ENCODE data around the gene NLRX1.
"Not testable (repeated sequence)": the region's sequence is repeated elsewhere in the genome, so short reads cannot be mapped to it uniquely, and the experiment has no call there.

Gene NLRX1

DNA sequence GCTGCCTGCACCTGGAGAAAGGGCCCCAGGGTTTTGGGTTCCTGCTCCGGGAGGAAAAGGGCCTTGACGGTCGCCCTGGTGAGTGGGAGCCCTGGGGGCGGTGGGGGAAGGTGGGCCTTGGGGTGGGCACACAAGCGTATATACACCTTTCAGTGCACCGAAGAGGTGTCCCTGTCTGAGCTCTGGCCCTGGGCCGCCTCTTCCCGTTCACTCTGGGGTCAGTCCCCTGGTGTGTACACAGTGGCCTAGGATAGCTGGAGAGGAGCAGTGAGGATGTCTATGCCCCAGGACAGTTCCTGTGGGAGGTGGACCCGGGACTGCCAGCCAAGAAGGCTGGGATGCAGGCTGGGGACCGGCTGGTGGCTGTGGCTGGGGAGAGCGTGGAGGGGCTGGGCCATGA is 19.5 kb downstream of the NLRX1 start:
- no peak for DNase-seq

DNA sequence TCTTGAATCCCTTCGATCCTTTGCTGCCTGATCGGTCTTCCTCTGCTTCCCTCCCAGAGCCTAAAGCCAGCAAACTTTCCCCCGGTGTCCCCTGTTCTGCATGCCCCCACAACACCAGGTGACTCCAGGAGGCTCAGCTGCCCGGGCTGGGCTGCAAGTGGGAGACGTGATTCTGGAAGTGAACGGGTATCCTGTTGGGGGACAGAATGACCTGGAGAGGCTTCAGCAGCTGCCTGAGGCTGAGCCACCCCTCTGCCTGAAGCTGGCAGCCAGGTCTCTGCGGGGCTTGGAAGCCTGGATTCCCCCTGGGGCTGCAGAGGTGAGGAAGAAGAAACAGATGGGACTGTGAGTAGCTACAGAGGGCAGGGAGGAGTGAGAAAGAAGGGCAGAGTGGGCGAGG is 20.4 kb downstream of the NLRX1 start:
- DNase-seq: no peak

DNA sequence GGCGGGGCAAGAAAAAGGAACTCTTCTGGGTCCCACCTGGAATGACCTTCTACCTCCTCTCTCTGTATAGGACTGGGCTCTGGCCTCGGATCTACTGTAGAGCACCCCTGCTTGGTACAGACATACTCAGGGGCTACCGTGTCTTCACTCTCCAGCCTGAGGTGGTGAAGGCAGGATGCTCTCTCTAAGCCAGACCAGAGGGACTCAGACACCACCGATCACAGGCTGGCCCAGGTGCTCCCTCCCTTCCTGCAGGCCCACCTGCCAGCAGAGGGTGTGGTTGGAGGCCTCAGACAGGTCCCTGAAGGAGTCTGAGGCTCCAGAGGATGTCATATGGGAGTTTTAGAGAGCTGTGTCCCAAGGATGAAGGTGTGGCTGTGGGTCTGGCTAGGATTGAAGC is 20.9 kb downstream of the NLRX1 start:
- no peak for DNase-seq

DNA sequence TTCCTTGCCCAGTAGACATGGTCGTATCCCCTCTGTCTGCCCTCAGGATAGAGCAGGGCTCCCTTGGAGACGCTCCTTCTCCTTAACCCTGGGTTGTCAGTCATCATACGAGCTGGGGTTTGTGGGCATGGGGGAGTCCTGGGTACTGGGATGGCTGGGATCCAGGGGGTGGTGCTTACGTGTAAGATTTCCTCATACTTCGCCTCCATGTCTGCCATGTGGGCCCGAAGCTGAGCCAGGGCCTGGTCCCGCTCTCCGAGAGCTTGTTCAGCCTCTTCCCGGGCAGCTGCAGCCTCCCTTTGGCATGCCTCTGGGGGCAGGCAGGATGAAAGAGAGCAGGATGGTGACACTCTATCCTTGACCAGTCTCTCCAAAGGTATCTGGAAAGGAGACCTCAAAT is 22.0 kb downstream of the NLRX1 start:
- DNase-seq: no peak

DNA sequence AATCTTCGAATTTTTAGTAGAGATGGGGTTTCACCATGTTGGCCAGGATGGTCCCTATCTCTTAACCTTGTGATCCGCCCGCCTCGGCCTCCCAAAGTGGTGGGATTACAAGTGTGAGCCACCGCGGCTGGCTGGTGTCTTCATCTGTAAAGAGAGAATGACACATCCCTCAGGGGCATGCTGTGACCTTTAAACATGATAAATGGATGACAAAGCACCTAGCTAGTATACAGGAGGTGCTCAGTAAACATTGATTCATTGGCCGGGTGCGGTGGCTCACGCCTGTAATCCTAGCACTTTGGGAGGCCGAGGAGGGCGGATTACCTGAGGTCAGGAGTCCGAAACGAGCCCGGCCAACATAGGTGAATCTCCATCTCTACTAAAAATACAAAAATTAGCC is 22.7 kb downstream of the NLRX1 start:
- not testable (repeated sequence) for DNase-seq

DNA sequence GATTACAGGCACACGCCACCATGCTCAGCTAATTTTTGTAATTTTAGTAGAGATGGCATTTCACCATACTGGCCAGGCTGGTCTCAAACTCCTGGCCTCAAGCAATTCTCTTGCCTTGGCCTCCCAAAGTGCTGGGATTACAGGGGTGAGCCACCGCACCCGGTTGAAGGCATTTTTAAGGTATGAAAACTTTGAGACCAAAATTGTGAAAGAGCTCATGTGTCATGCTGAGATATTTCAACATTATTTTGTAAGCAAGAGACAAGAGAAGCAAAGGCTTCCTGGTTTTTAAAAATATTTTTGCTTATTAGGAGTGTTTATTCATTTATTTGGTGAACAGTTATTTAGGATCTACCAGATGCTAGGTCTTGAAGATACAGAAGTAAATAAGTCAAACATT is 23.6 kb downstream of the NLRX1 start:
- DNase-seq: peak; percentile 28

DNA sequence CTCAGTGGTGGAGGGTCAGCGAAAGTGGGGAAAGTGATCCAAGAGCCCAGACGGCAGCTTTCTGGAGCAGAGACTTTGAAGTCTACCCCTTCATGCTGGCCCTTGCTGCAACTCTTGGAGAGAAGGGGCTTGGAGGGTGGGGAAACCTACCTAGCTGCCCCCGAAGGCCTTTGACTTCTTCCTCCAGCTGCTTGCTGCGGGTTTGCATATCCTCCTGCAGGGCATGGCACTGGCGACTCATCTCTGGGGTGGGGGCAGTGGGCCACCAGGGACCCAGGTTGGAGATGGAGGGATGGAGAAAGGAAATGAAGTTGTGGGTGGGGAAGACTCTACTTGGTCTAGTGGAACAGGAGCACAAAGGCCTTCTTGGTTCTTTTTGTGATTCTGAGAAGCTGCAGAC is 24.5 kb downstream of the NLRX1 start:
- no peak for DNase-seq

DNA sequence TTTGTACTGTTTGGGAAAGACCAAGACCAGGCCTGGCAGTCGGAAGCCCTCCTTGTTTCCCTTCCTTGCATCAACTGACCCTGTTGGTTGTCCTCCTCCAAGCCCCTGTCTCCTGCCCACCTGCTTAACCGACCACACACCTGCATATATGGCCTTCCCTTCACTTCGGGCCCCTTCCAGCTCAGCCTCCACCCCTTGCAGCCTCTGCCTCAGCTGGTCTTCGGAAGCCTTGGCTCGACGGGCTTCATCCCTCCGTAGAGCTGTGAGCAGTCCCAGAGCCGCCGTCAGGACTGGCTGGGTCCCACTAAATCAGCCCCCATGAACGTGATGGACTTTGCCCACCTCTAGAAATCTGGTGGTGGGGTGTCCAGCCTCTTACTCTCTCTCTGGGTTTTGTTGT is 25.1 kb downstream of the NLRX1 start:
- DNase-seq: no peak

DNA sequence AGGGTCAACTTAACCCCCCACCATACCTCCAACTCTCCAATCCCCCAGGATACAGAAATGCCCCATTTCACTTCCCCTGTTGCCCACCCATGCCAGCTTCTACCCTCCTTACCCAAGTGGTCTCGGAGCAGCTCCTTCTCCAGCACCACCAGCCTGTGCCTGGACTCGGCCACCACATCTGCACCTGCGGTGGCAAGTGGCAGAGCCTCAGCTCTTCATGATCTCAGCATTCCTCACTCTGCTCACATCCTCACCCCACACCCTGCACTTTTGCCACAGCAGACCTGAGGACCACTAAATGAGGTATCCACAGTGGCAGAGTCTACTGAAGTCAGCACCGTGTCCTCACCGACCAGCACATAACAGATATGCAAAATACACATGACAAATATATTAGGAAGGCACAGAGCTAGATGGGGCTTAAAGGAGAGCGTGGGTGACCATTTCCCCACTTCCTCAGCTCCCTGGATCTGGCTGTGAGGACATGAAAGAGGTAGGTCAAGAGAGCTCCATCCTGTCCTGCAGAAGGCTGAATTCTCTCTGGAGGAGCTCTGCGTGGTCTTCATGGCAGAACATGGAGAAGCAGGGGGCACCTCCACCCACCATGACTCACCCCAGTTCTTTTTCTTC is 26.4 kb downstream of the NLRX1 start:
- no peak for DNase-seq

DNA sequence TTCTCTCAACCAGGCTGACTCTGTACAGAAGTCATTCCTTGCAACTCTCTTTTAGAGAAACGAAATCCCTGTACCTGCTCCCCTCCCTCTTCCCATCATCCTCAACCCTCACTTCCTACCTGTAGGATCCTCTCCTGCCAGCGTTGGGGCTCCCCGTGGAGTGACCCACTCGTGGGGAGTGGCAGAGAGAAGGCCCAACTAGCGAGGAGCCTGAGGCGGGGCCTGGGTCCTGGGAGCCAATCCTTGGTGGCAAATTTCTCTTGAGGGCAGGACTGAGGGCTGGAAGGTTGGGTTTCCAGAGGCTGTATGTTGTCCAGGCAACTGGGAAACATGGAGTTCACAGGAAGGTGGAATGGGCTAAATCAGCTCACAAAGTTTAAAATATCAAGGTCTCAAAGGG is 27.2 kb downstream of the NLRX1 start:
- peak; percentile 21 for DNase-seq

DNA sequence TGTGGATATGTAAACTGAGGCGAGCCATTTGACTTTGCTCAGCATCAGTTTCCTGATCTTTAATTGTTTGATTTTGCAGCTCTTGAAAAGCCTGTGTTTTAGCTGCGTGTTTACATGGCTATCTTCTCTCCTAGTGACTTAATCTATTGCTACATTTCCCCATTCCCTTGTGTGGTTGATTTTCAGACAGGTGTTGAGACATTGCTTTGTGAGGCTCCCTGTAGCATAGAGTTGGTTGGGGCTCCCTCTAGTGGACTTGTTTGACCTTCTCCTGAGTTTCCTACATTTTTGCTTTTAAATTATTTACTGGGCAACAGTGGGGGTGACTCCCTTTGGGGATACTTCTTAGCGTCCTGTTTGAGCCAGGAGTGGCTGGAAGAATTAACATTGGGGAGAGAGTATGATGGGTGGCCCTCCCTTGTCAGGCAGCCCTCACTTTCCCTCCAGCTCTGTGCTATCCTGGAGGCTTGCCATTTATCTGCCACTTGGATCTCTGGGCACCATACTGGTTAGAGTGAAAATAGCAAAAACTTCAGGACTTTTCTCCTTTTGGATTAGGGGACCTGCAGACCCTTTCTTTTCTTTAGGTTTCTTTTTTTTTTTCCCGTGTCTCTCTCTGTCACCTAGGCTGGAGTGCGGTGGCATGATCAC is 28.4 kb downstream of the NLRX1 start:
- DNase-seq: peak; percentile 93

DNA sequence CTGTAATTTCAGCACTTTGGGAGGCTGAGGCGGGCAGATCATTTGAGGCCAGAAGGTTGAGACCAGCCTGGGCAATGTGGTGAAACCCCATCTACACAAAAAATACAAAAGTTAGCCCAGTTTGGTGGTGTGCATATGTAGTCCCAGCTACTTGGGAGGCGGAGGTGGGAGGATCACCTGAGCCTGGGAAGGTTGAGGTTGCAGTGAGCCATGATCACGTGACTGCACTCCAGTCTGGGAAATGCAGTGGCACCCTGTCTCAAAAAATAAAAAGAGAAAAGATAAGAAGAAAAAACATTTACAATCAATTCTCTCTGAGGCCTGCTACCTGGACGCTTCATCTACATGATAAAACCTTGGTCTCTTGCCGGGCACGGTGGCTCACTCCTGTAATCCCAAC is 30.4 kb downstream of the NLRX1 start:
- DNase-seq: no peak

DNA sequence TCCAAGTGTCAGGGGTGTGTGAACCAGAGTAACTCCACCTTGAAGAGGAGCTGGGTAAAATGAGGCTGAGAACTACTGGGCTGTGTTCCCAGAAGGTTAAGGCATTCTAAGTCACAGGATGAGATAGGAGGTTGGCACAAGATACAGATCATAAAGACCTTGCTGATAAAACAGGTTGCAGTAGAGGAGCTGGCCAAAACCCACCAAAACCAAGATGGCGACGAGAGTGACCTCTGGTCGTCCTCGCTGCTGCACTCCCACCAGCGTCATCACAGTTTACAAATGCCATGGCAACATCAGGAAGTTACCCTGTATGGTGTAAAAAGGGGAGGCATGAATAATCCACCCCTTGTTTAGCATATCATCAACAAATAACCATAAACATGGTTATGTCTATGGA is 32.7 kb downstream of the NLRX1 start:
- DNase-seq: not testable (repeated sequence)

DNA sequence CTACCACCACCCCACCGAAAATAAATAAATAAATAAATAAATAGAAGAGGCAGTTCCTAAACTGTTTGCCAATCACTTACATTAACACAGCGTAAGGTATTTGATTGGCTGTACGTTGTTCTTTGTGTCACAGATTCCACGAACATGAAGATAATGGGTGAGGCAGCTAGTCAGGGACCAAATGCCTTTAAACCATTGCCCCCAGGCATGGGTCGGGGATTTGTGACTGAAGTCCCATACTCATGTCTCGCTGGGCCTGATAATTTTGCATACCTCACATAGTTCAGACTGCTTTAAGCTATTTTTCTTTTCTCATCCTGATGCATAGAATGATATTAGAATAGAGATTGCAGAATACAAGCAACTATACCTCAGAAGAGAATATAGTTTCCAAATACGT is 34.0 kb downstream of the NLRX1 start:
- no peak for DNase-seq

DNA sequence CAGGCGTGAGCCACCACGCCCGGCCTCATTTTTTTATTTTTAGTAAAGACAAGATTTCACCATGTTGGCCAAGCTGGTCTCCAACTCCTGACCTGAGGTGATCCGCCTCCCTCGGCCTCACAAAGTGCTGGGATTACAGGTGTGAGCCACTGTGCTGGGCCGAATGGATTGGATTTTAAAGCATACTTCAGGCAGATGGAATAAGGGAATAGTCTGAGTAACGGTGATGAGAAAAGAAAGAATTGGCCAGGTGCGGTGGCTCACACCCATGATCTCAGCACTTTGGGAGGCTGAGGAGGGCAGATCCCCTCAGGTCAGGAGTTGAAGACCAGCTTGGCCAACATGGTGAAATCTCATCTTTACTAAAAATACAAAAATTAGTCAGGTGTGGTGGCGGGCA is 35.5 kb downstream of the NLRX1 start:
- no peak for DNase-seq

DNA sequence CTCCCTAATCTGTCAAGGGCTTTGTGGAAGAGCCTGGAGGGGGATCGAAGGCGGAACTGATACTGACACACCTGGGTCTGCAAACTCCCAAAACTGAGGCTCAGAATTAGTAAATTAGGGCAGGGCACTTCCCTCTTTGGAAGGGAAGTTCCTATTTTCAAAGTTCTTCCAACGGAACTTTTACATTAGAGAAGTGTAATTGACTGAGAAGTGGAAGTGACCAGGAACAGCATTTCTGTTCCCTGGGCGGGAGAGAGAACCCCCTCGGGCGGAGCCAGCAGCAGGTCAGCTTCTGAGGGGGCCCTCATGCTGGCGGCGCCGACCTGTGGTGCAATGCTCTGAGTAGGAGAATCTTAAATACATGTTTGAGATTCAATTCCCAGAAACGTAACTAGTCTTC is 36.6 kb downstream of the NLRX1 start:
- DNase-seq: peak; percentile 36

DNA sequence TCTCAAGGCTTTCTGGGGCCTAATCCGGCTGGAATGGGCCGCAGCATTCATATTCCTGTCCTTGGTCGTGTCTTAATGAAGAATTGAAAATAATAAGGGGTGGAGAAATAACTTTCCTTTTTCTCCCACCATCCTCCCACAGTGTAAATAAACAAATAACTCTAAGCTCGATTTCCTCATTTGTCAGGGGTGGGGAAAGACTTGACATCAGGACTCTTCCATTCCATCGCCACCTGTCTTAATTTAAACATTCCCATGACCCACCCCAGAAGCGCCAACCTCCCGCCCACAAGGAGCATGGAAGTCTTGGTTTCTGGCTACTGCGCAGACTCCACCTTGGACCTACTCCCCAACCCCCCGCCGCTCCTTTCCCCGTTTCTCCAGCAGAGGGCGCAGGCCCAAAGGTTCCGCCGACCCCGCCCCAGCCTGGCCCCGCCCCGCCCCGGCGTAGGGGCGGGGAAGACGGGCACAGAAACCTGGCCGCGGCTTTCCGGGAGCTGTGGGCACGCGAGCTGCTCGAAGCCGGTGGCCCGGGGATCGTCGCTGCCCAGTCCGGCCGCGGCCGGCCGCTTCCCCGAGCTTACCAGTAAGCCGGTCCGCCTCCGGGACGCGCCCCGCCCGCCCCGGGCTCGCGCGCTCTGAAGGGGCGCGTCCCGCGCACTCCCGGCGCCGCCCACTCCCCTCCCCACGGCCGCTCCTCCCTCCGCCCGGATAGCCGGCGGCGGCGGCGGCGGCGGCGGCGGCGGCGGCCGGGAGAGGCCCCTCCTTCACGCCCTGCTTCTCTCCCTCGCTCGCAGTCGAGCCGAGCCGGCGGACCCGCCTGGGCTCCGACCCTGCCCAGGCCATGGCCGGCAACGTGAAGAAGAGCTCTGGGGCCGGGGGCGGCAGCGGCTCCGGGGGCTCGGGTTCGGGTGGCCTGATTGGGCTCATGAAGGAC is 37.3 kb downstream of the NLRX1 start, which contains the start of gene CBL:
Gene CBL, plus strand, starts transcription at position 766 of the 937 bp plus-strand sequence. Its CDS starts 79 bp downstream, at position 845.
- DNase-seq: peak; percentile 95

DNA sequence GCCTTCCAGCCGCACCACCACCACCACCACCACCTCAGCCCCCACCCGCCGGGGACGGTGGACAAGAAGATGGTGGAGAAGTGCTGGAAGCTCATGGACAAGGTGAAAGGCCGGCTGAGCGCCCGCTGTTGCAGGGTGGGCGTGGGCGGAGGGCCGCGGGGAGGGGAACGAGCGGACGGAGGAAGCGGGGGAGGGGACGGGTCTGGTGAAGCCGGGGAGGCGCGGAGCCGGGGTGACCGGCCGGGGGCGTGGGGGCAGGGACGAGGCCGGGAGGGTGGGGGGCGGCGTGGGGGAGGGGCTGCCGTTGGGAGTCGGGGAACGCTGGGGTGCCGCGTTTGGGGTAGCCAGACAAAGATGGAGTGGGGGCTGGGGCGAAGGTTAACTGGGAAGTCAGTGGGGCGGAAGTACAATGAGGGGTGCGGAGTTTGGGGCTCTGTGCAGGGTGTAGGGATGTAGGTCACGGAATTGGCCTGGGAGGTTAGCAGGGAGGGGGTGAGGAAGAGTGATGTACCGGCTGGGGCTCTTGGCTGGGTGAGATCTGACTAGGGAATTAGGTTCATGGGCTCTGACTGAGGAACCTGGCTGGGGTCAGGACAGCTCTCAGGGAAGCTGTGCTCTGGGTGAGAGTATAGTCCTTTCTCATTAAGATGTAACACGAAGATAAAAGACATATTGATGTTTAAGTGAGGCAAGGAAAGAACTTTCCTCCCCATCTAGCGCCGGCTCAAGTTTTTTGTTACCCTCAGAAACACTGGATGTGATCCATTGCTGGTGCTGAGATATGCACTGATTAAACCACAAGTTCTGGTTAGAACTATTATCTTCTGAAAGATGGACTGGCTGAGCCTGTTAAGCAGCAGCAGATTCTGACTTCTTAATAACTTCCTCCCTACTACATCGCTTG is 38.2 kb downstream of the NLRX1 start:
- peak; percentile 50 for DNase-seq

DNA sequence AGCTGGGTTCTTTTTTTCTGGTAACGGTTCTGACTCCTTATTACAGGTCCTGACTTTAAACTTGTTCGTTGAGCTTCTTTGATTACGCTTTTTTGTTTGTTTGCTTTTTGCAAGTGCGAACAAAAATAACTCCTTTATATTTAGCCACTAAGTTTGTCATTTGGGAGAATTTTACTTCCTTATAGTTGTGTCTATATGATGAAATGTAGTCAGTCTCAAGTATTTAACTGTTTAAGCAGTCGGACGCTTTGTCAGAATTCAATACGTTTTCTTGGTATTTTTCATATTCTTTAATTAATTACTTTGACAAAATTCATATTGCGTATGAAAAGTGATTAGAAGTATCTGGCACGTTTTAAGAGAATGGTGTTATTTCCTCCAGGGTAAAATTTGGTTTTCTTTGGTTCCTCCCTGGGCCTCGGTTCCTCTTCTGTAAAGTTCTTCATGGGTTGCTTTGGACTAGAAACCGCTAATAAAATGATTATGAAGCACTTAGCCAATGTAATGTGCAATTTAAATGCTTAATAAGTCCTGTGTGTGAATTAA is 39.0 kb downstream of the NLRX1 start:
- DNase-seq: no peak

DNA sequence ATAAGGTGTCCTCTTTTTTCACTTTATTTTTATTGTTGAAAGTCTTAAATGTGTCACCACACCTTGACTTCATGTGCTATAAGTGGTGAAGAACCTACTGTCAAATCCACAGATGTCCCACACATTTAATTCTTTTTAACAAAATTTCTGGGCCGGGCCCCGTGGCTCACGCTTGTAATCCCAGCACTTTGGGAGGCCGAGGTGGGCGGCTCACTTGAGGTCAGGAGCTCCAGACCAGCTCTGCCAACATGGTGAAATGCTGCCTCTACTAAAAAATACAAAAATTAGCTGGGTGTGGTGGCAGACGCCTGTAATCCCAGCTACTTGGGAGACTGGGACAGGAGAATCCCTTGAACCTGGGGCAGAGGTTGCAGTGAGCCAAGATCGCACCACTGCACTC is 40.7 kb downstream of the NLRX1 start:
- DNase-seq: no peak

DNA sequence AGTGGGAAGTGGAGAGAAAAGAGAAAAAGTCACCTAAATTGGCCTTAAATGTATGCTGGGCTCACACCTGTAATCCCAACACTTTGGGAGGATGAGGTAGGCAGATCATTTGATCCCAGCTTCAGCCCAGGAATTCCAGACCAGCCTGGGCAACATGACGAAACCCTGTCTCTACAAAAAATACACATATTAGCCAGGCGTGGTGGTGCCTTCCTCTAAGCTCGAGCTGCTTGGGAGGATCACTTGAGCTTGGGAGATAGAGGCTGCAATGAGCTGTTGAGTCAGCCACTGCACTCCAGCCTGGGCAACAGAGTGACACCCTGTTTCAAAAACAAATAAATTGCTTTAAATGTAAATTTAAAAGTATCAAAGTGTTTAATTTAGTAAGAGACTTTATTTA is 41.5 kb downstream of the NLRX1 start:
- no peak for DNase-seq

DNA sequence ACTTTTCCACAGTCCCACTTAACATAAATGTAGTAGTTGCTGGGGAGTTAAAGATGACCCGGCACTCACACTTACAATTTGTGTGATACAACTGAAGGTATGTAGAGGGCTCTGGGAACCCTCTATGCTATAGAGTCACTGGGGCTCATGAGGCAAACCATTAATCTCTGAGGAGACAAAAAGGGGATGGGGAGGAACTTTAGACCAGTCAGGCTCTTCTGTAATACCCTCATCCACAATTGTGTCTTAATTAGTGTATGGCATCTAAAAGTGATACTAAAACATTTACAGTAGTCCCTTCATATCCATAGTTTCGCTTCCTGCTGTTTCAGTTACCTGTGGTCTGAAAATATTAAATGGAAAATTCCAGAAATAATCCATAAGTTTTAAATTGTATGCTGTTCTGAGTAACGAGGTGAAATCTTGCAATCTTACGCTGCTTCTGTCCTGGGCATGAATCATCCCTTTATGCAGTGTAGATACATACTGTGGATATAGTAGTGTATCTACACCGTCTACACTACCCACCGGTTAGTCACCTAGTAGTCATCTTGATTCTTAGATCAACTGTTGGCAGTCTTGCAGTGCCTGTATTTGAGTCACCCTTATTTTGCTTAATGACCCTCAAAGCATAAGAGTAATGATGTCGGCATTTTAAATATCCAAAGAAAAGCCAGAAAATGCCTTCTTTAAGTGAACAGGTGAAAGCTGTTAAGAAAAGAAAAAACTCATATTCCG is 49.8 kb downstream of the NLRX1 start:
- DNase-seq: no peak

Data from hematopoietic multipotent progenitor cell treated with erythropoietin and hydrocortisone succinate and interleukin-3 and kit ligand, for 4 days (in vitro differentiated cells).